Gastroesophageal sphincter (tissue), 3 donors: ENCODE data around the gene GGA3.

Experiments
- CTCF ChIP-seq, 4 experiments: fragments of 200-600 bp in 2 of 4; fragments of 450-650 bp in 2 of 4; sonication (generic) in 1 of 4; IDR thresholded peaks; one replicate each; pipeline ENCODE4 v1.5.1; 2017 to 2019; ENCODE audit warnings: antibody characterized with exemption in 4 of 4, mild to moderate bottlenecking in 2 of 4, moderate library complexity in 2 of 4
- EP300 ChIP-seq: sonication (generic); formaldehyde crosslinking; IDR thresholded peaks from one replicate; pipeline ENCODE4 v1.6.1; 2017; ENCODE audit warnings: antibody characterized with exemption, mild to moderate bottlenecking
- POLR2A ChIP-seq, 2 donors: fragments of 450-650 bp; IDR thresholded peaks; one replicate each; pipeline ENCODE4 v1.6.1; 2017; ENCODE audit warnings: antibody characterized with exemption in 2 of 2, mild to moderate bottlenecking in 2 of 2, moderate library complexity in 1 of 2
- POLR2AphosphoS5 ChIP-seq: sonication (generic); formaldehyde crosslinking; IDR thresholded peaks from one replicate; pipeline ENCODE4 v1.6.1; 2017; ENCODE audit warnings: antibody characterized with exemption

- TF ChIP-seq CTCF (IDR thresholded peaks at IDR 0.05) (peak in 3 of 4 experiments; percentile 65 to 78 (median 74)), EP300 (no peak), POLR2A (IDR thresholded peaks at IDR 0.05) (no peak), POLR2AphosphoS5 (no peak)
These were observed 22.7 kb downstream of the GGA3 start for GRCh38 chr17:75238684-75239191.
